Kidney epithelial cell (primary cell): ENCODE measurements around the gene LOXHD1. TPM values are rescaled to one million over a fixed set of nuclear protein-coding genes. Genes with fewer than 3 reads are reported as not detected.

Experiments used
- DNase-seq: peaks from one replicate; pipeline ENCODE4 v3.0.0-alpha.2; 2010; ENCODE audit warnings: low read depth
- H3K27me3 ChIP-seq: 2 replicates; pipeline ENCODE4 v1.6.0; 2011; ENCODE audit warnings: low read length; ENCODE audit not compliant: control insufficient read depth, insufficient read depth
- H3K36me3 ChIP-seq: 2 replicates; pipeline ENCODE4 v1.5.1; 2011; ENCODE audit warnings: low read length; ENCODE audit not compliant: control insufficient read depth, insufficient read depth
- H3K4me3 ChIP-seq: 2 replicates; pipeline ENCODE4 v1.5.1; 2011; ENCODE audit warnings: low read depth, mild to moderate bottlenecking, control low read depth, low read length
- CTCF ChIP-seq: IDR thresholded peaks from 2 replicates; pipeline ENCODE4 v1.5.1; 2011; ENCODE audit warnings: mild to moderate bottlenecking, moderate library complexity, low read length, control low read depth, inconsistent platforms; ENCODE audit not compliant: insufficient read depth, poor library complexity, severe bottlenecking
- total RNA-seq: library from RNA; depleted of rRNA; stranded (reverse); fragments of >200 nt; gene quantifications from 2 replicates; pipeline ENCODE4 v1.2.3, GENCODE V29; 2015

LOXHD1 gene
- total RNA-seq, 1 donor from 2014 or later = 0.08 TPM

- H3K36me3 ChIP-seq = no peaks in the 10 kb centered on the region
- DNase-seq = no peak
- TF ChIP-seq CTCF = no peak
These were observed 43.2 kb upstream of the LOXHD1 start for GRCh38 chr18:46700066-46700824.

GRCh38 chr18:46696702-46697101, 39.7 kb upstream of the LOXHD1 start:
- Histone ChIP-seq H3K36me3 (no peaks in the 10 kb centered on the region), H3K27me3 (no peaks in the 10 kb centered on the region), H3K4me3 (no peak overlapping the region)
- TF ChIP-seq CTCF = no peak
- no peak for DNase-seq

More at GRCh38 chr18:46700066-46700824, 43.2 kb upstream of the LOXHD1 start:
- H3K4me3 ChIP-seq = no peak overlapping the region
- no peaks in the 10 kb centered on the region for H3K27me3 ChIP-seq

DNA sequence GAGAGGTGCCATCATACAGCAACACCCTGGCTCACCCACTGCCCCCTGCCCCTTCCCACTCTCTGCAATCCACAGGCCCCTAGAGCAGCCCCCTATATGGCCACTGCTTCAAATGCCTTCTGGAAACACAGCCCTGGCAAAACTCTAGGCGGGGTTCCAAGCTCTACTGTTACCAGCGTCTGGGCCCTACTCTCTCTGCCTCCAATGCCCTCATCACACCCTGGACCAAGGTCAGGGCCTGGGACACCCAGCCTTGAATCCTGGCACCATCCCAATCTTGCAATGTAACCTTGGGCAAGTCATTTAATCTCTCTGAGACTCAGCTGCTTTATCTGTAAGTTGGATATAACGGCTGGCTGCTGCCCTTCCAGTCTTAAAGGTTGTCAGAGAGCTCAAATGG, 39.2 kb upstream of the LOXHD1 start:
- Histone ChIP-seq H3K4me3 (no peak overlapping the region), H3K27me3 (no peaks in the 10 kb centered on the region), H3K36me3 (no peaks in the 10 kb centered on the region)
- TF ChIP-seq CTCF = no peak
- DNase-seq = no peak

DNA sequence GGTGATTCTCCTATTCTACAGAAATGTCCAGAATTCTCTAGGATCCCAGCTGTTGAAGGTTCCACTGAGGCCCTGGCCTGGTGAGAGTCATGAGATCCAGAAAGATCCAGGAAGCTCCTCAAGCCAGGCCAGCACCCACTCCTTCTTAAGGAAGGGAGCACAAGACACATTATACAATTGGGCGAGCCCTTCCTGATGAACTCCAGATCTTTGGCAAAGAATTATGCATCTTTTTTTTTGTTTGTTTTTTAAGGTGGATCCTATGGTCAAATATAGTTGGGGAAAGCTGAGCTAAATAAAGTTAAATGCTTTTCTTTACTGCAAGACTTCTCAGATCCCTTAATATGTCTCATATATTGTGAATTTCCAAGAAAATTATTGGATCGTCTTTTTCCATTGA, 37.0 kb upstream of the LOXHD1 start:
- no peak for TF ChIP-seq CTCF
- no peaks in the 10 kb centered on the region for H3K27me3 ChIP-seq
- no peak overlapping the region for H3K4me3 ChIP-seq
- no peaks in the 10 kb centered on the region for H3K36me3 ChIP-seq
- no peak for DNase-seq

DNA sequence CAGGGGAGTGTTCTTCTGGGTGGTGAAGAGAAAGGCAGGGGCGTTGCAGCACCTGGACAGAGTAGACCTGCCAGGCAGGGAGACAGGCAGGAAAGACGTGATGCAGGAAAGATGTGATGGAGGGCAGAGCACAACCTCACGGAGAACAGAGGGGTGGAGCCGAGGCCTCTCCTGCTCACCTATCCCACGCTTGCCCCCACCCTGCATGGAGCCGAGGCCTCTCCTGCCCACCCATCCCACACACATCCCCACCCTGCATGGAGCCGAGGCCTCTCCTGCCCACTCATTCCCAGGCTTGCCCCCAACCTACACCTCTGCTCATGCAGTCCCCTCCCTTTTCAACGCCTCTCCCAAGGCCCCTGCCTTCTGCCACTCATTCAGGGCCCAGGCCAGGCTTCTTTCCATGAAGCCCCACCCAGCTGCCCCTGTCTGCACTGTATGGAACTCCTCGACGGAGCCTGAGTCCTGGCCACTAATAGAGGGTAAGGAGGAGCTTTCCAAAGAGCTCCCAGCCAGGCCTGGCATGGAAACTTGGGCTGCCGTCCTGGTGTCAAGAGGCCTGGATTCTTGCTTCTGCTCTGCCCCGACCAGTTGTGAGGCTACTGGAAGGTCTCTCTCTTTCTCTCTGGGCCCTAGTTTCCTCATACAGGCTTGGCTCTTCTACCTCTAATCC, 32.0 kb upstream of the LOXHD1 start:
- Histone ChIP-seq H3K4me3 (no peak overlapping the region), H3K27me3 (no peaks in the 10 kb centered on the region), H3K36me3 (no peaks in the 10 kb centered on the region)
- TF ChIP-seq CTCF = no peak
- no peak for DNase-seq

DNA sequence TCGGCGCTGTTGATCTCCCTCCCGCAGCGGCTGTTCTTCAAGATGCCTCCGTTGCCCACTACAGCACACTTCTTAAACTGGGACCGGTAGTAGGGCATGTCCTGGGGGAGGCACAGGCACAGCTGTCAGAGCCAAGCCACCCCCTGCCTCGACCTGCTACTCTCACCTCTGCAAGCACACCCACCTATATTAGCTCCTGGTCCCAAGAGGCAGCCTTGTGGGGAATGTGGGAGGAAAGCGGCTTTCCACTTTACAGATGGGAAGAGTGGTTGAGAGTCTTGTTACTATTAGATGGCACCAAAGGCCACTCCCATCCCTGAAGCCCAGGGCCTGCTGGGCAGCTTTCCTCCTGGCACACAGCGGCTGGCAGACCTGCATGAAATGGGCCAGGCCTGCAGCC, 29.2 kb upstream of the LOXHD1 start:
- no peak for TF ChIP-seq CTCF
- H3K36me3 ChIP-seq = no peaks in the 10 kb centered on the region
- no peak for DNase-seq
- H3K27me3 ChIP-seq = no peaks in the 10 kb centered on the region
- H3K4me3 ChIP-seq = no peak overlapping the region
